Astrocyte (in vitro differentiated cells and primary cell): ENCODE measurements around the gene MLLT1. TPM values are rescaled to one million over a fixed set of nuclear protein-coding genes. Genes with fewer than 3 reads are reported as not detected.
A peak's percentile ranks its signal among the peaks of the same experiment; 100 is the strongest.

Experiments
- DNase-seq: peaks from one replicate; pipeline ENCODE4 v3.0.0-alpha.2; 2010; ENCODE audit warnings: low read depth
- FAIRE-seq: peaks from 2 replicates; lab custom pipeline; 2011; peaks lifted over from hg19 to GRCh38; lab: Jason Lieb, UNC
- H2AFZ ChIP-seq: 2 replicates; pipeline ENCODE4 v1.6.0; 2012; ENCODE audit warnings: low read depth, low read length, inconsistent platforms
- H3K27ac ChIP-seq: 2 replicates; pipeline ENCODE4 v1.5.1; 2011; ENCODE audit warnings: low read depth, low read length, inconsistent platforms
- H3K27me3 ChIP-seq: 2 replicates; pipeline ENCODE4 v1.6.0; 2011; ENCODE audit warnings: low read length, inconsistent platforms; ENCODE audit not compliant: insufficient read depth
- H3K36me3 ChIP-seq: 2 replicates; pipeline ENCODE4 v1.5.1; 2011; ENCODE audit warnings: low read length, inconsistent platforms; ENCODE audit not compliant: insufficient read depth
- H3K4me1 ChIP-seq: 2 replicates; pipeline ENCODE4 v1.5.1; 2011; ENCODE audit warnings: low read length, inconsistent platforms; ENCODE audit not compliant: insufficient read depth
- H3K4me2 ChIP-seq: 2 replicates; pipeline ENCODE4 v1.6.0; 2012; ENCODE audit warnings: low read length, inconsistent platforms
- H3K4me3 ChIP-seq: 2 replicates; pipeline ENCODE4 v1.5.1; 2011; ENCODE audit warnings: low read depth, mild to moderate bottlenecking, low read length, inconsistent platforms; ENCODE audit not compliant: insufficient read depth
- H3K79me2 ChIP-seq: 2 replicates; pipeline ENCODE4 v1.6.0; 2012; ENCODE audit warnings: mild to moderate bottlenecking, low read length, inconsistent platforms; ENCODE audit not compliant: insufficient read depth
- H3K9ac ChIP-seq: 2 replicates; pipeline ENCODE4 v1.6.0; 2012; ENCODE audit warnings: mild to moderate bottlenecking, low read length, inconsistent platforms
- H3K9me3 ChIP-seq: 2 replicates; pipeline ENCODE4 v1.5.1; 2012; ENCODE audit warnings: low read depth, mild to moderate bottlenecking, low read length, inconsistent platforms; ENCODE audit not compliant: insufficient read depth
- H4K20me1 ChIP-seq: 2 replicates; pipeline ENCODE4 v1.6.0; 2012; ENCODE audit warnings: low read length, inconsistent platforms; ENCODE audit not compliant: insufficient read depth
- H3K27ac Mint-ChIP-seq: one replicate; pipeline ENCODE4 v1.8.0; 2021; ENCODE audit warnings: mild to moderate bottlenecking, mixed read lengths; ENCODE audit not compliant: unreplicated experiment
- H3K27me3 Mint-ChIP-seq: one replicate; pipeline ENCODE4 v1.8.0; 2021; ENCODE audit warnings: low read depth, mixed read lengths; ENCODE audit not compliant: unreplicated experiment
- H3K36me3 Mint-ChIP-seq: one replicate; pipeline ENCODE4 v1.8.0; 2021; ENCODE audit warnings: low read depth, mixed read lengths; ENCODE audit not compliant: unreplicated experiment
- H3K4me1 Mint-ChIP-seq: one replicate; pipeline ENCODE4 v1.8.0; 2021; ENCODE audit warnings: low read depth, mixed read lengths; ENCODE audit not compliant: unreplicated experiment
- H3K4me3 Mint-ChIP-seq: one replicate; pipeline ENCODE4 v1.8.0; 2021; ENCODE audit warnings: mild to moderate bottlenecking, moderate library complexity, mixed read lengths; ENCODE audit not compliant: unreplicated experiment
- H3K9me3 Mint-ChIP-seq: one replicate; pipeline ENCODE4 v1.8.0; 2021; ENCODE audit warnings: mild to moderate bottlenecking, mixed read lengths; ENCODE audit not compliant: unreplicated experiment
- CTCF ChIP-seq: IDR thresholded peaks from 2 replicates; pipeline ENCODE4 v1.5.1; 2011; ENCODE audit warnings: low read depth, mild to moderate bottlenecking, inconsistent platforms, low read length, moderate library complexity; ENCODE audit not compliant: insufficient read depth
- EZH2 ChIP-seq: IDR thresholded peaks from 2 replicates; pipeline ENCODE4 v1.6.1; 2012; ENCODE audit warnings: mild to moderate bottlenecking, low read length, inconsistent platforms; ENCODE audit not compliant: insufficient read depth
- total RNA-seq: library from RNA; stranded (reverse); gene quantifications from 2 replicates; pipeline ENCODE4 v1.2.1, GENCODE V29; 2021

Gene MLLT1
- total RNA-seq, 1 donor from 2014 or later, result 46.0 TPM

GRCh38 chr19:6236310-6237291, 43.2 kb downstream of the MLLT1 start:
- Histone ChIP-seq H2AFZ (no peak overlapping the region), H3K9ac (no peak overlapping the region), H3K79me2 (peaks cover 89% of the 10 kb centered on the region), H3K27me3 (no peaks in the 10 kb centered on the region), H3K4me2 (no peak overlapping the region), H4K20me1 (peaks cover 97% of the 10 kb centered on the region), H3K27ac (no peak overlapping the region), H3K4me3 (no peak overlapping the region), H3K4me1 (peaks cover 57% of the 10 kb centered on the region), H3K9me3 (no peaks in the 10 kb centered on the region), H3K36me3 (no peaks in the 10 kb centered on the region)
- peaks cover 25% of the 10 kb centered on the region for H3K4me1 Mint-ChIP-seq
- no peak for FAIRE-seq
- DNase-seq, result no peak
- H3K27me3 Mint-ChIP-seq, result no peaks in the 10 kb centered on the region
- no peaks in the 10 kb centered on the region for H3K36me3 Mint-ChIP-seq
- H3K27ac Mint-ChIP-seq, result no peak overlapping the region
- no peak overlapping the region for H3K4me3 Mint-ChIP-seq
- no peak for TF ChIP-seq CTCF
- TF ChIP-seq EZH2, result no peak
- no peaks in the 10 kb centered on the region for H3K9me3 Mint-ChIP-seq

- Mint-ChIP-seq H3K4me1 (peaks cover 25% of the 10 kb centered on the region), H3K27me3 (no peaks in the 10 kb centered on the region), H3K27ac (peak overlapping the region; percentile 41), H3K36me3 (peaks cover 2% of the 10 kb centered on the region), H3K4me3 (no peak overlapping the region), H3K9me3 (no peaks in the 10 kb centered on the region)
- peaks cover 93% of the 10 kb centered on the region for H4K20me1 ChIP-seq
- H3K9me3 ChIP-seq, result no peaks in the 10 kb centered on the region
- H3K4me2 ChIP-seq, result no peak overlapping the region
- peaks cover 56% of the 10 kb centered on the region for H3K4me1 ChIP-seq
- peaks cover 87% of the 10 kb centered on the region for H3K79me2 ChIP-seq
- DNase-seq (no peak), FAIRE-seq (no peak)
- no peaks in the 10 kb centered on the region for H3K36me3 ChIP-seq
- no peaks in the 10 kb centered on the region for H3K27me3 ChIP-seq
- no peak overlapping the region for H3K9ac ChIP-seq
- TF ChIP-seq EZH2 (no peak), CTCF (no peak)
- no peak overlapping the region for H3K4me3 ChIP-seq
- H3K27ac ChIP-seq, result no peak overlapping the region
- no peak overlapping the region for H2AFZ ChIP-seq
These were observed 44.5 kb downstream of the MLLT1 start for GRCh38 chr19:6235031-6235951.
